Neuronal stem cell (in vitro differentiated cells): ENCODE results near the gene TRPM1.

Experiments used
- DNase-seq: peaks from one replicate; pipeline ENCODE4 v3.0.0-alpha.2; 2013; ENCODE audit warnings: low spot score
- H2AFZ ChIP-seq: one replicate; pipeline ENCODE4 v1.6.1; 2013; ENCODE audit warnings: mild to moderate bottlenecking, low read length, inconsistent platforms
- H2AK5ac ChIP-seq: 2 replicates; pipeline ENCODE4 v1.6.1; 2013; ENCODE audit warnings: low read depth, mild to moderate bottlenecking, inconsistent platforms, low read length, moderate library complexity, mixed read lengths
- H2BK120ac ChIP-seq: 2 replicates; pipeline ENCODE4 v1.6.1; 2013; ENCODE audit warnings: low read depth, mild to moderate bottlenecking, inconsistent platforms, low read length, moderate library complexity, mixed read lengths
- H2BK12ac ChIP-seq: one replicate; pipeline ENCODE4 v1.6.1; 2013; ENCODE audit warnings: low read length, inconsistent platforms
- H2BK15ac ChIP-seq: 2 replicates; pipeline ENCODE4 v1.6.1; 2013; ENCODE audit warnings: mild to moderate bottlenecking, low read length, inconsistent platforms, mixed read lengths
- H2BK5ac ChIP-seq: one replicate; pipeline ENCODE4 v1.6.1; 2013; ENCODE audit warnings: inconsistent platforms, mild to moderate bottlenecking, low read length, moderate library complexity
- H3K14ac ChIP-seq: one replicate; pipeline ENCODE4 v1.6.1; 2013; ENCODE audit warnings: low read length, inconsistent platforms
- H3K18ac ChIP-seq: 2 replicates; pipeline ENCODE4 v1.6.1; 2013; ENCODE audit warnings: low read length, inconsistent platforms
- H3K23ac ChIP-seq: 2 replicates; pipeline ENCODE4 v1.6.1; 2013; ENCODE audit warnings: low read depth, mild to moderate bottlenecking, mixed read lengths, low read length, inconsistent platforms; ENCODE audit not compliant: poor library complexity
- H3K27ac ChIP-seq: replicated peaks from 3 replicates; pipeline ENCODE4 v1.5.1; 2013; ENCODE audit warnings: low read length, inconsistent platforms
- H3K27me3 ChIP-seq, 3 experiments: 2 replicates each; pipeline ENCODE4 v1.6.1; 2013; ENCODE audit warnings: low read length in 3 of 3, mild to moderate bottlenecking in 2 of 3, inconsistent platforms in 1 of 3, low read depth in 1 of 3, mixed read lengths in 1 of 3, moderate library complexity in 1 of 3; ENCODE audit not compliant: control insufficient read depth in 3 of 3, insufficient read depth in 3 of 3
- H3K36me3 ChIP-seq, 2 donors: replicated peaks in 1 of 2; 2 replicates each; pipeline ENCODE4 v1.6.1; 2013; ENCODE audit warnings: low read length in 2 of 2; ENCODE audit not compliant: control insufficient read depth in 2 of 2, insufficient read depth in 2 of 2
- H3K4ac ChIP-seq: 2 replicates; pipeline ENCODE4 v1.6.1; 2013; ENCODE audit warnings: inconsistent platforms, mild to moderate bottlenecking, low read length, moderate library complexity
- H3K4me1 ChIP-seq, 2 donors: 1 replicate in 1 of 2; 2 replicates in 1 of 2; pipeline ENCODE4 v1.6.1; 2013; ENCODE audit warnings: low read length in 2 of 2, low read depth in 1 of 2; ENCODE audit not compliant: control insufficient read depth in 2 of 2, insufficient read depth in 1 of 2
- H3K4me2 ChIP-seq: one replicate; pipeline ENCODE4 v1.6.1; 2013; ENCODE audit warnings: mild to moderate bottlenecking, low read length, inconsistent platforms; ENCODE audit not compliant: insufficient read depth, poor library complexity, severe bottlenecking
- H3K4me3 ChIP-seq, 2 donors: 2 replicates each; pipeline ENCODE4 v1.5.1; 2013; ENCODE audit warnings: low read length in 2 of 2, mild to moderate bottlenecking in 2 of 2, inconsistent platforms in 1 of 2, moderate library complexity in 1 of 2
- H3K79me1 ChIP-seq: one replicate; pipeline ENCODE4 v1.6.1; 2013; ENCODE audit warnings: low read depth, mild to moderate bottlenecking, inconsistent platforms, low read length, moderate library complexity
- H3K9ac ChIP-seq: one replicate; pipeline ENCODE4 v1.6.1; 2013; ENCODE audit warnings: mild to moderate bottlenecking, low read depth, low read length, inconsistent platforms; ENCODE audit not compliant: poor library complexity
- H3K9me3 ChIP-seq, 2 donors: replicated peaks in 1 of 2; 2 replicates each; pipeline versions ENCODE3 to v1.6.1; 2013; ENCODE audit warnings: low read length in 2 of 2, mild to moderate bottlenecking in 2 of 2, inconsistent platforms in 1 of 2, low read depth in 1 of 2, mixed read lengths in 1 of 2, moderate library complexity in 1 of 2; ENCODE audit not compliant: control insufficient read depth in 2 of 2, insufficient read depth in 1 of 2
- H4K8ac ChIP-seq: one replicate; pipeline ENCODE4 v1.6.1; 2013; ENCODE audit warnings: low read depth, mild to moderate bottlenecking, inconsistent platforms, low read length, moderate library complexity
- H4K91ac ChIP-seq: one replicate; pipeline ENCODE4 v1.6.1; 2013; ENCODE audit warnings: low read length, low read depth, mild to moderate bottlenecking, inconsistent platforms; ENCODE audit not compliant: poor library complexity
- WGBS, 2 donors: extraction: QIAGEN DNeasy Blood & Tissue Kit; methylation state at CpG; one replicate each; pipeline ENCODE4 v1.1.7; 2013; ENCODE audit warnings: missing lambda C conversion rate in 2 of 2, mixed read lengths in 1 of 2; ENCODE audit not compliant: insufficient read length in 2 of 2, insufficient replicate concordance in 1 of 2; ENCODE audit errors: extremely low coverage in 2 of 2; 5-methylcytosine and 5-hydroxymethylcytosine counted together

TRPM1 gene

DNA sequence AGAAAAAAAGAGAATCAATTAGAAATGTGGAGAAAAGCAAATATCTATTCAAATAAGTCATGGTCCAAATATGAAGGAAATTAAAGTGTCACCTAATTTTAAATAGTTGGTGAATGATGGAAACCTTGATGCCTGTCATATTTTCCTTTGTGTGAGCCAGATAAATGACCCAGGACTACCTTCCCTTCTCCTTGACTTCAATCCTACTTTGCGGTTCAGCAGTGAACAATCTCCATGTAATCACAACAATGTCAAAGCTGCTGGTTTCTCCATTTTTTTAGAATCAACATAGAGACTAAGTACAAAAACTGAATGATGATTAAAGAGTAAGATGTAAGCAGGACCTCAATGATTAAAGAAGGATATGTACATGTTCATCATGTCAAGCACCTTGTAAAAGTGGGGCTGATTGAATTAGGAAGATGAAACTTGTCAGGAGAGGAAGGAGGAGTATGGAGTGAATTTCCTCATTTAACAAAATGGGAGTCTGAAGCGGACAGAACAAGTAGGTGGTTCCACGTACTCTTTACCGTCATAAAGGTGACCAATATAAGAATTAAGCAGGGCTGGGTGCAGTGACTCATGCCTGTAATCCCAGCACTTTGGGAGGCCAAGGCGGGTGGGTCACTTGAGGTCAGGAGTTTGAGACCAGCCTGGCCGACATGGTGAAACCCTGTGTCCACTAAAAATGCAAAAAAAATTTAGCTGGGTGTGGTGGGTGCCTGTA, 43.1 kb downstream of the TRPM1 start:
- Histone ChIP-seq H2BK15ac (no peak overlapping the region), H2AFZ (no peak overlapping the region), H3K4me2 (no peak overlapping the region), H3K18ac (no peak overlapping the region), H3K23ac (no peak overlapping the region), H2BK5ac (no peak overlapping the region), H4K8ac (peak overlapping the region; percentile 9), H3K79me1 (no peaks in the 10 kb centered on the region), H3K14ac (no peak overlapping the region), H3K27ac (no peak overlapping the region), H2BK120ac (no peak overlapping the region), H3K36me3 (no peaks in the 10 kb centered on the region), H3K27me3 (no peaks in the 10 kb centered on the region), H4K91ac (no peak overlapping the region), H3K9ac (no peak overlapping the region), H3K4me1 (no peaks in the 10 kb centered on the region), H3K4ac (no peak overlapping the region), H2BK12ac (no peak overlapping the region), H3K4me3 (no peak overlapping the region), H2AK5ac (no peak overlapping the region), H3K9me3 (peaks cover 0 to 3% of the 10 kb centered on the region in 2 donors)
- no peak for DNase-seq
- WGBS, 2 donors: no CpG with 5 or more reads among the region's 6 CpGs

DNA sequence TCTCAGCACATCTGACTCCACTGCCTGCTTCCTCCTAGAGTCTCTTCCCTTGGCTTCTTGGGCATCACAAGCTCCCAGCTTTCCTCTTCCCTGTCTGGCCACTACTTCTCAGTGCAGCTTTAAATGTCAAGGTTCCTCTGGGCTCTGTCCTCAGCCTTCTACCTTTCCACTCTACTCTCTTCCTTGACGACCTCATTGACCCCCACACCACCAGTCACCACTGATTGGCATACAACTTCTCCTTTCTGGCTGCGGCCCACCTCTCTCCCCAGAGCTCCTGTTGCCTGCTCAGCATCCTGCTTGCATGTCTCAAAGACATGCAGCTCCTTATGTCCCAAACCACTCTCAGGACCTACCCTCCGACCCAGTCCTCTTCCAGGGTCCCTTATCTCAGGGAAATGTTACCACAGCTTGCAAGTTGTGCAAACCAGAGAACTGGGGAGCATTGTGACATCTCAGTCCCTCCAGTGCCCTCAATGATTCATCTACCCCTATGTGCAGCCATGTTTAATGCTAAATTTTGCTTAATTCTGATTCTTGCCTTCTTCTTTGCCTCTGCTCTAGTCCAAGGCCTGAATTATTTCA, 49.9 kb downstream of the TRPM1 start:
- Histone ChIP-seq H3K9ac (no peak overlapping the region), H3K4ac (no peak overlapping the region), H2AFZ (no peak overlapping the region), H3K18ac (peak overlapping the region; percentile 45), H3K36me3 (no peaks in the 10 kb centered on the region), H2BK5ac (no peak overlapping the region), H3K4me3 (no peak overlapping the region), H3K14ac (no peak overlapping the region), H2BK15ac (no peak overlapping the region), H3K9me3 (peaks cover 0 to 2% of the 10 kb centered on the region in 2 donors), H2BK120ac (no peak overlapping the region), H3K23ac (no peak overlapping the region), H3K27me3 (peaks cover 0 to 5% (median 0%) of the 10 kb centered on the region in 3 experiments), H4K8ac (no peak overlapping the region), H3K4me2 (no peak overlapping the region), H3K27ac (no peak overlapping the region), H4K91ac (no peak overlapping the region), H2BK12ac (no peak overlapping the region), H3K4me1 (no peaks in the 10 kb centered on the region), H2AK5ac (peak overlapping the region; percentile 41), H3K79me1 (peaks cover 1% of the 10 kb centered on the region)
- DNase-seq: no peak
- WGBS, 2 donors: no CpG with 5 or more reads among the region's 3 CpGs

DNA sequence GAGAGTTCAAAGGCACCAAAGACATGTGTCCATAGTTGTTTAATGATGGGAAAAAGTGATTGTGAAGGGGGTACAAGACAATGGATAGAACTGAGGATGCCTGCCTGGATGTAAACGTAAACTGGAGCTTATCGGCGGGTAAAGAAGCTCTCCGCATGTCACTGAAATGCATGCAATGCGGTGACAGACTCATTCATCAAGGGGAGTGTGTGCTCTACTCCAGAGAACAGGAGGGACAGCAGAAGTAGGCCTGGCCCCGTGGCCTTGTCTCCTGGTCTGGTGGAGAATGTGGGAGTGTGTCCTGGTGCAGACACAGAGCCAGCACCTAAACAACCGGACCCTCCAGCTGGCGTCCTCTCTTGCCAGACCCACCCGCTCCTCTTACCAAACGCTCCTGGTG, 50.6 kb downstream of the TRPM1 start:
- peaks cover 0 to 2% of the 10 kb centered on the region in 2 donors for H3K9me3 ChIP-seq
- no peak overlapping the region for H2BK120ac ChIP-seq
- H3K4me3 ChIP-seq: no peak overlapping the region
- no peaks in the 10 kb centered on the region for H3K4me1 ChIP-seq
- H3K23ac ChIP-seq: no peak overlapping the region
- no peak overlapping the region for H2AFZ ChIP-seq
- WGBS, 2 donors: no CpG with 5 or more reads among the region's 10 CpGs
- H3K27ac ChIP-seq: no peak overlapping the region
- H3K4me2 ChIP-seq: no peak overlapping the region
- H3K18ac ChIP-seq: no peak overlapping the region
- H3K27me3 ChIP-seq: peaks cover 0 to 5% (median 0%) of the 10 kb centered on the region in 3 experiments
- H3K36me3 ChIP-seq: no peaks in the 10 kb centered on the region
- no peak for DNase-seq
- no peak overlapping the region for H4K91ac ChIP-seq
- no peak overlapping the region for H3K9ac ChIP-seq
- no peak overlapping the region for H3K4ac ChIP-seq
- H2BK12ac ChIP-seq: no peak overlapping the region
- H2BK15ac ChIP-seq: no peak overlapping the region
- H3K14ac ChIP-seq: no peak overlapping the region
- H2AK5ac ChIP-seq: peak overlapping the region; percentile 41
- H2BK5ac ChIP-seq: no peak overlapping the region
- H3K79me1 ChIP-seq: peaks cover 1% of the 10 kb centered on the region
- H4K8ac ChIP-seq: no peak overlapping the region

DNA sequence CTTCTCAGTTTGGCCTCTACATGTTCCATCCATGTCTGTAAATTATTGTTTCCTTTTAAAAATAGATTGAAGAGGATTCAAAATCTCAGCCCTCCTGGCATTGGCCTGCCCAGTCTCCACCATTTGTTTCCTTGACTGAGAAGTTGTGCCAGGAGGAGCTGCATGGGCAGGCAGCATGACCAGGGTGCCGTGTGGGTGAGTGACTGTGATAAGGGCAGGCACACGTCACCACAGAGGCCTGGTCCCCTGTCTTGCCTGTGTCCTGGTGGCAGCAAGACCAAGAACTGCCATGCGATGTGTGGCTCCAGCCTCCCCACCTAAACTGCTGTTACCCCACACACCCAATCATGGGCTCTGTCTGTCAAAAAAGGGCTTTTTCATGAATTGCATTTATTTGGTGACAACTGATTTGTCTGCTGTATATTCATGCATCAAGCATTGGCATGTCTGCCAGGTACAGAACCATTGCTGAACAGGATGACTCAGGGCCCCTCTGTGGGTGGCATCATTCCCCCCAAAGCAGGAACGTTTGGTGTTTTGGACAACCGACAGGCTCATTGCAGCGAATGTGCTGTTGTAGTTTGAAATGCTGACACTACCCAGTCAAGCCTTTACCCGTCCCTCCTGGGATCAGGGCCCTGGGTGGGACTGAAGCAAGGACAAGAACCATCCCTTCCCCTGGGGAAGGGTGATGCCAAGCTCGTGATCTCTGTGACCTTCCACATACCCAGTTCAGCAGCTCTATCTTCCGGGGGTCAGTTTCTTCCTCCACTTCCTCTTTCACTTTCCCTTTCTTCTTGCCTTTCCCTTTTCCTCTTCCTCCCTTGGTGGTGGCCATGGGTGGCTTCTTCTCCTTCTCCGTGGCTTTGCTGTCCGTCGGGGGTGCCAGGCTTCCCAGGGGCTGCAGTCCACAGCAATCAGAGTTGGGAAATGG, 51.6 kb downstream of the TRPM1 start:
- no CpG with 5 or more reads among the region's 12 CpGs for whole genome bisulfite sequencing, 2 donors

More for the DNA sequence above, 51.6 kb downstream of the TRPM1 start:
- Histone ChIP-seq H3K9me3 (no peaks in the 10 kb centered on the region), H2AFZ (no peak overlapping the region), H2BK120ac (no peak overlapping the region), H3K18ac (peak overlapping the region; percentile 41), H2BK15ac (no peak overlapping the region), H2AK5ac (no peak overlapping the region), H3K4me2 (no peak overlapping the region), H3K79me1 (peaks cover 1% of the 10 kb centered on the region), H3K4ac (no peak overlapping the region), H3K27me3 (peaks cover 0 to 5% (median 0%) of the 10 kb centered on the region in 3 experiments), H3K9ac (no peak overlapping the region), H4K91ac (no peak overlapping the region), H3K23ac (peak overlapping the region; percentile 58), H2BK5ac (no peak overlapping the region), H4K8ac (no peak overlapping the region), H3K4me1 (no peaks in the 10 kb centered on the region), H3K14ac (no peak overlapping the region), H2BK12ac (no peak overlapping the region), H3K27ac (no peak overlapping the region), H3K36me3 (no peaks in the 10 kb centered on the region), H3K4me3 (no peak overlapping the region)
- no peak for DNase-seq
